ENCODE results near the gene C2CD5.
"Not testable (repeated sequence)": the region's sequence is repeated elsewhere in the genome, so short reads cannot be mapped to it uniquely, and the experiment has no call there.

- not testable (repeated sequence) for TF ChIP-seq EZH2 (IDR thresholded peaks at IDR 0.05; ENCODE audit: borderline replicate concordance, low read depth, low read length, poor library complexity, severe bottlenecking); CTCF (conservative IDR thresholded peaks at IDR 0.05; ENCODE audit: low read depth, low read length)
Measured at GRCh38 chr12:22554750-22555149, 10.4 kb upstream of the C2CD5 start.
